ENCODE measurements around the gene DUXB.

Gene DUXB

GRCh38 chr16:75660726-75661302, 40.4 kb downstream of the DUXB start:
- no peak for DNase-seq (ENCODE audit: low spot score)

DNA sequence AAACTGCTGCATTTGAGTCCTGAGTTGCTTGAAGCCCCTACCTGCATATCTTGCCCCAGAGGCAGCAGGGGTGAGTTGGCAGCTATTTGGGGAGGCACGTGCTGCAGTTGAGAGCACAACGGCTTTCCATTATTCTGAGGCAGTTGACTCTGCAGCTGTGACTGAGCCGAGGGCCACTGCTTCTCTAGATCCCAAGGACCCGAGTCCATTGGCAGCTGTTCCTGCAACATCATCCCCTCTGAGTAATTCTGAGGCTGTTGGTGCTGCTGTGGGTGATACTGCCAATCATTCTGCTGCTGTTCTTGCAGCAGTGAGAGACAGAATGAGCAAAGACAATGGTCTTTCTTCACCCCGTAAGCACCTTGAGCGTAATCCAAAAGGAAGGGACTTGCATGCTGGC, 40.9 kb downstream of the DUXB start:
- DNase-seq (ENCODE audit: low spot score) = no peak

GRCh38 chr16:75658175-75658574, 43.1 kb downstream of the DUXB start:
- no peak for DNase-seq (ENCODE audit: low spot score)

- no peak for DNase-seq (ENCODE audit: low spot score)
These were observed 47.3 kb downstream of the DUXB start for GRCh38 chr16:75653922-75654321.

DNA sequence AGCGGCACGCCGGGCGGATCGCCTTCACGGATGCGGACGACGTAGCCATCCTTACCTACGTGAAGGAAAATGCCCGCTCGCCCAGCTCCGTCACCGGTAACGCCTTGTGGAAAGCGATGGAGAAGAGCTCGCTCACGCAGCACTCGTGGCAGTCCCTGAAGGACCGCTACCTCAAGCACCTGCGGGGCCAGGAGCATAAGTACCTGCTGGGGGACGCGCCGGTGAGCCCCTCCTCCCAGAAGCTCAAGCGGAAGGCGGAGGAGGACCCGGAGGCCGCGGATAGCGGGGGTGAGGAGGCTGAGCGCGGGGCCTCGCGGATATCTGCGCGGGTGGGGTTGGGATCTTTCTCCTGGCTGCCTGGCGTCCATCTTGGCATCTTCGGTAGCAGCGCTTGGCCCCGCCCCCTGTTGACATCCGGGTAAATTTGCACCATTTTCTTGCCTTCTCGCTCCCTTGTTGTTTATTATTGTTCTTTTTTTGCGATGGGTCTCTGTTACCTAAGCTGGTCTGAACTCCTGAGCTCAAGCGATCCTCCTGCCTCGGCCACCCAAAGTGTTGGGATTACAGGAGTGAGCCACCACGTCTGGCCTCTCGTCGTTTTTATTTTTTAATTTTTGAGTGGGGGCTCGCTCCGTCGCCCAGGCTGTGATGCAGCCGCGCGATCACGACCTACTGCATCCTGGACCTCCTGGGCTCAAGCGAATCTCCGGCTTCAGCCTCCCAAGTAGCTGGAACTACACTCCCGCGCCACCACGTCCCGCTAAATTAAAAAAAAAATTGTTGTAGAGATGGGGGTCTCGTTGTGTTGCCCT, 52.8 kb downstream of the DUXB start:
- peak; percentile 81 for DNase-seq (ENCODE audit: low spot score)

- DNase-seq (ENCODE audit: low spot score) = peak; percentile 95
These were observed 53.6 kb downstream of the DUXB start, which contains the start of the genes KARS1 and TERF2IP for GRCh38 chr16:75647492-75648264. TSS of gene KARS1 (minus strand) at chr16:75647665. CDS start at chr16:75647639, 26 bp downstream. TSS of gene TERF2IP (plus strand) at chr16:75647773. CDS start at chr16:75647883, 110 bp downstream.

DNA sequence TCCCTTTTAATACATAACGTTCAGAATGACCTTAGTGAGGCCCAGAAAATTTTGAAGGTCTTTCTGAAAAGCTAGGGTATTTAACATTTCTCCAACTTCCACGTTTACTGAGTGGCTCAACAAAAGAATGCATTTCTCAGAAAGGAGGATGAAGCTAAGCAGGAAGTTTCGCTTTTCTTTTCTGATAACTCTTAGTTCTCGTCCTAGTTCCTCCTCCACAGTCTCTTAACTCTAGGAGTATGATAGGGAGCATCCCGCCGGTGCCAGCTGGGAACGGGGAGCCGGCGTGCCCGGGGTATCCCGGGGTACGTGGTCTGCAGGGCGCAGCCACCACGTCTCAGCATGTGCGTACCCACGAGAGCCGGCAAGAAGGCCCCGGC, 54.2 kb downstream of the DUXB start:
- no peak for DNase-seq (ENCODE audit: low spot score)

- no peak for DNase-seq (ENCODE audit: low spot score)
These were observed 56.8 kb downstream of the DUXB start for GRCh38 chr16:75644240-75645012.
